GM04503 (cell line): ENCODE data around the gene RPS6KA2.
"Not testable (repeated sequence)": the region's sequence is repeated elsewhere in the genome, so short reads cannot be mapped to it uniquely, and the experiment has no call there.

ENCODE experiments used
- DNase-seq: peaks from one replicate; pipeline ENCODE4 v3.0.0-alpha.2; 2012; ENCODE audit warnings: low read depth

The RPS6KA2 gene

GRCh38 chr6:166635013-166635970 is 8.2 kb upstream of the RPS6KA2 start:
- DNase-seq: no peak

- DNase-seq: not testable (repeated sequence)
Observed at GRCh38 chr6:166634581-166634980, 7.5 kb upstream of the RPS6KA2 start.

- no peak for DNase-seq
Observed at GRCh38 chr6:166633732-166634535, 6.9 kb upstream of the RPS6KA2 start.

GRCh38 chr6:166632731-166633130 is 5.7 kb upstream of the RPS6KA2 start:
- no peak for DNase-seq

GRCh38 chr6:166630462-166630861 is 3.4 kb upstream of the RPS6KA2 start:
- DNase-seq: no peak

GRCh38 chr6:166629628-166630027 is 2.6 kb upstream of the RPS6KA2 start:
- DNase-seq: no peak

GRCh38 chr6:166627875-166628801 is 1.1 kb upstream of the RPS6KA2 start:
- DNase-seq: no peak

- DNase-seq: no peak
Observed at GRCh38 chr6:166626177-166627032, 646 bp downstream of the RPS6KA2 start.

GRCh38 chr6:166625356-166625755 is 1.7 kb downstream of the RPS6KA2 start:
- DNase-seq: no peak

- no peak for DNase-seq
Observed at GRCh38 chr6:166624275-166624674, 2.8 kb downstream of the RPS6KA2 start.

- no peak for DNase-seq
Observed at GRCh38 chr6:166623318-166623717, 3.7 kb downstream of the RPS6KA2 start.

- DNase-seq: no peak
Observed at GRCh38 chr6:166621114-166621540, 5.9 kb downstream of the RPS6KA2 start.

GRCh38 chr6:166620478-166621113 is 6.5 kb downstream of the RPS6KA2 start:
- no peak for DNase-seq

- DNase-seq: peak; percentile 96
Observed at GRCh38 chr6:166619912-166620311, 7.1 kb downstream of the RPS6KA2 start.

- no peak for DNase-seq
Observed at GRCh38 chr6:166618866-166619761, 7.9 kb downstream of the RPS6KA2 start.

GRCh38 chr6:166618251-166618650 is 8.8 kb downstream of the RPS6KA2 start:
- no peak for DNase-seq

- no peak for DNase-seq
Observed at GRCh38 chr6:166617359-166617758, 9.7 kb downstream of the RPS6KA2 start.

GRCh38 chr6:166616261-166617238 is 10.5 kb downstream of the RPS6KA2 start:
- no peak for DNase-seq
